Common myeloid progenitor, CD34-positive (primary cell): ENCODE results near the gene CNNM1.

Experiments used
- CTCF ChIA-PET: fragments of 350-600 bp; sonication (Branson Sonifier 250); formaldehyde crosslinking; loops from one replicate; lab custom pipeline; 2021; ENCODE audit warnings: antibody characterized with exemption; lab: Charles Lee
- POLR2A ChIA-PET: fragments of 350-600 bp; sonication (Branson Sonifier 250); formaldehyde crosslinking; loops from one replicate; lab custom pipeline; 2021; ENCODE audit warnings: antibody characterized with exemption; lab: Charles Lee
- DNase-seq, 3 donors: peaks; one replicate each; pipeline versions ENCODE4 v3.0.0 to v3.0.0-alpha.2; 2013
- H3K27ac ChIP-seq, 2 experiments: 1 replicate in 1 of 2; 2 replicates in 1 of 2; pipeline ENCODE4 v1.7.0; 2013; ENCODE audit warnings: inconsistent platforms in 2 of 2, low read length in 2 of 2, mild to moderate bottlenecking in 2 of 2, low read depth in 1 of 2, moderate library complexity in 1 of 2; ENCODE audit not compliant: severe bottlenecking in 2 of 2, insufficient read depth in 1 of 2, poor library complexity in 1 of 2
- H3K27me3 ChIP-seq, 5 experiments: replicated peaks in 2 of 5; 1 replicate in 3 of 5; 2 replicates in 2 of 5; pipeline versions ENCODE4 v1.6.1 to v1.7.0; 2013; ENCODE audit warnings: low read length in 4 of 5, mild to moderate bottlenecking in 2 of 5, moderate library complexity in 2 of 5, inconsistent platforms in 1 of 5; ENCODE audit not compliant: insufficient read depth in 5 of 5, control insufficient read depth in 4 of 5
- H3K36me3 ChIP-seq, 4 experiments: 1 replicate in 2 of 4; 2 replicates in 2 of 4; pipeline versions ENCODE4 v1.6.1 to v1.7.0; 2013; ENCODE audit warnings: low read length in 3 of 4, control low read depth in 1 of 4, mild to moderate bottlenecking in 1 of 4; ENCODE audit not compliant: control insufficient read depth in 4 of 4, insufficient read depth in 4 of 4
- H3K4me1 ChIP-seq, 4 experiments: 1 replicate in 3 of 4; 2 replicates in 1 of 4; pipeline versions ENCODE4 v1.6.1 to v1.7.1; 2013; ENCODE audit warnings: low read length in 3 of 4, mild to moderate bottlenecking in 3 of 4, control low read depth in 1 of 4, inconsistent platforms in 1 of 4, moderate library complexity in 1 of 4; ENCODE audit not compliant: control insufficient read depth in 4 of 4, insufficient read depth in 4 of 4; ENCODE audit errors: control extremely low read depth in 1 of 4
- H3K4me3 ChIP-seq, 7 experiments: 1 replicate in 4 of 7; 2 replicates in 3 of 7; pipeline versions ENCODE4 v1.5.1 to v1.7.0; 2013; ENCODE audit warnings: mild to moderate bottlenecking in 7 of 7, low read length in 6 of 7, moderate library complexity in 6 of 7, inconsistent platforms in 2 of 7, low read depth in 2 of 7, control low read depth in 1 of 7; ENCODE audit not compliant: insufficient read depth in 4 of 7, control insufficient read depth in 1 of 7; ENCODE audit errors: extremely low read depth in 1 of 7
- H3K9me3 ChIP-seq, 5 experiments: 1 replicate in 4 of 5; 2 replicates in 1 of 5; pipeline versions ENCODE4 v1.6.1 to v1.7.1; 2013; ENCODE audit warnings: low read length in 4 of 5, mild to moderate bottlenecking in 2 of 5, inconsistent platforms in 1 of 5, low read depth in 1 of 5, moderate library complexity in 1 of 5; ENCODE audit not compliant: control insufficient read depth in 4 of 5, insufficient read depth in 2 of 5; ENCODE audit errors: control extremely low read depth in 1 of 5
- WGBS: methylation state at CpG from one replicate; pipeline ENCODE4 v1.1.5; 2013; ENCODE audit not compliant: insufficient coverage; 5-methylcytosine and 5-hydroxymethylcytosine counted together

The CNNM1 gene

DNA sequence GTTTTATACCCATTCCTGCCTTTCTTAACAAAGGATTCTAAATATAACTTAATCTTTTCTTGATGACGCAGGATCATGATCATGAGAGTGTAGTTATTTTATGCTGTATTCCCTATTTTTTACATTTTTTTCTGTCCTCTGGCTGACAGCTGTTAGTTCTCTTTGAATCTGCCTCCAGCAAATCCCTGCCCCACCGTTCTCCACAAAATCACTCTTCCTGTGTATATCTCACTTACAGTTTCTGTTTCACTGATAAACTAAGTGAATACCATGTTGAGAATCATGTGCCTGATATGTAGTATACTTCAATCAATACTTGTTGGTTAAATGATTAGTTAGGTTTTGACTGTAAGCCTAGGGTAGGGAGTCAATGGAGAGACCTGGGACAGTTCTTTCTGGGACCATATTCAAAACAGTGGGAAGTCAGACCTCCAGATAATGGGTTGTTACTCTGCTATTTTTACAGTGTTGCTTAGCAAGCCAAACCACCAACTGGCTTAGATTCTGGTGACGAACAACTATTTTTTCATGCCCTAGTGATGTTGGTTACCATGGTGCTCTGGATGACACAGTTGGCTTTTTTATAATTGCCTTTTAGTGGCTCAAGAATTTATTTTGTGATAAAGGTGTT, 12.8 kb downstream of the CNNM1 start:
- Histone ChIP-seq H3K4me1 (no peaks in the 10 kb centered on the region), H3K36me3 (no peaks in the 10 kb centered on the region), H3K4me3 (no peak overlapping the region), H3K9me3 (no peaks in the 10 kb centered on the region), H3K27me3 (no peaks in the 10 kb centered on the region), H3K27ac (no peak overlapping the region)
- WGBS, result no CpG with 5 or more reads among the region's 3 CpGs
- POLR2A ChIA-PET, result no interaction called here
- peak in 2 of 3 donors; percentile 57 to 70 for DNase-seq
- CTCF ChIA-PET, result no interaction called here

DNA sequence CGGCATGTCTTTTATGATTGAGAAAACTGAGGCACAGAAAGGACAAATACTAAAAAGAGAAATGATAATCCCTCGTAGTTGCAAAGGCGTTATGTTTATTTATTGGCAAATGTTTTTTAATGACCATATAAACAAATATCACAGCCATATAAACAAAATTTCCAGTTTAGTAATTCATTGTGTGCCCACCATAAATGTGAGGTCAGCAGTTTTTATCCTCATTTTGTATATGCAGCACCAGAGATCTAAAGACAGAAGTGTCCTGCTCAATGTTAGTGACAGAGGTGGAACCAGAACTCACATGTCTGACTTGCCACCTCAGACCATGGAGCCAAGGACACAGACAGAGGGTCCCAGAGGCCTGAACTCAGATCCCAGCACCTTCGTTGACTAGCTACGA, 14.1 kb downstream of the CNNM1 start:
- no peak overlapping the region for H3K4me3 ChIP-seq
- H3K36me3 ChIP-seq, result no peaks in the 10 kb centered on the region
- no peak for DNase-seq
- ChIA-PET POLR2A (no interaction called here), CTCF (no interaction called here)
- no peak overlapping the region for H3K27ac ChIP-seq
- H3K9me3 ChIP-seq, result no peaks in the 10 kb centered on the region
- H3K4me1 ChIP-seq, result no peaks in the 10 kb centered on the region
- no peaks in the 10 kb centered on the region for H3K27me3 ChIP-seq
- 95% methylated on average over 4 of the region's 5 CpGs for WGBS

DNA sequence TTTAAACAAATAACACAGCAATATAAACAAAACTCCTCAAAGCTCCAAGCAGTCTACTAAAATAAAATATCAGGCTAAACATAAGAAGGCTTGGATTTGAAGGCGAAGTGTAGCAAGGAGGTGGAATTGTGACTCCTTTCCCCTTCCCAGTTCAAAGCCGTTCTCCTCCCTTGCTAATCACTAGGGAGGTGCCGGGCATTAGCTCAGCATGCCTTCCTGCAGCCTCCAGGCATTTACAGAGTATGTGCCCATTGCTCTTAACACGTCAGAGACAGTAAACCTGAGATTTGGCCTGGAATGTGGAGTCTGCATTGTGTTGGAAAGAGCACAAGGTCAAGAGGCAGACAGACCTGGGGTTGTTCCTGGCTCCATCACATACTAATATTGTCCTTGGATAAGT, 15.6 kb downstream of the CNNM1 start:
- CTCF ChIA-PET, result interaction anchor here (1.1 kb wide), 1 partner anchor 9 kb away, joined by 3 read pairs; no protein-coding TSS in a partner anchor
- no peak overlapping the region for H3K4me3 ChIP-seq
- no peaks in the 10 kb centered on the region for H3K36me3 ChIP-seq
- no peaks in the 10 kb centered on the region for H3K9me3 ChIP-seq
- POLR2A ChIA-PET, result no interaction called here
- no peaks in the 10 kb centered on the region for H3K4me1 ChIP-seq
- no peak for DNase-seq
- 100% methylated on average over 2 of the region's 4 CpGs for WGBS
- no peak overlapping the region for H3K27ac ChIP-seq
- no peaks in the 10 kb centered on the region for H3K27me3 ChIP-seq

DNA sequence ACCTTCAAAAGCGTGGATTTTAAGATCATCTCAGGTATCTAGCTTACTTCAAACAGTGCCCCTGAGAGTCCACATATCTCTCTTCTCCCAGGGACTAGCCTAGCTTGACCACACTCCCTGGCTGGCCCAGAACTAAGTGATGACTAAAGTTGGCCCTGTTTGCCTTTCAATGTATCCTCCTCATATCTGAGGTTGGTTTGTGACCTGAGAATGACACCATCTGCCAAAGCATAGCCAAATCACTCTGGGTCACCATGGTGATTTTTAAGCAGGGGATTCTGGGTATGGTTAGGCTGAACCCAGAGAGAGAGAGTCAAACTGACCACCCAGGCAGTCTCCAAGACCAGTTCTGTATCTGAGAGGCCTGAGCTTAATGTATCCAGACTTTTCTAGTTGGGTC, 16.2 kb downstream of the CNNM1 start:
- CTCF ChIA-PET, result interaction anchor here (1.1 to 1.4 kb wide), 2 partner anchors 9 to 15 kb away, joined by 3 read pairs; no protein-coding TSS in a partner anchor
- WGBS, result 92% methylated on average over 1 of the region's 1 CpG

DNA sequence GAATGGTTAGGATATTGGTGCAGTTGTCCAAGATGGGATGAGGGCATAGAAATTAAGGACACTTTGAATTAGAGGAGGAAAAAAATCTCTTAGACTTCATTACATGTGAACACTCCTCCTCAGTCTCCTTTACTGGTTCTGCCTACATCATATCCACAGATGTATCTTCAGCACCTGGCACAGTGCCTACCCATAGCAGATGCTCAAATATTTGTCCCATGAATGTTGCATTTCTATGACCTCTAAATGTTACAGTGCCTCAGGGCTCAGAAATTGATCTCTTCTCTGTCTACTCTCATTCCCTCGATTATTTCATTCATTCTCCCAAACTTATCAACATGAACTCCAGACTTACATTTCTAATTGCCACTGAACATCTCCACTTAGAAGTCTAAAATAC, 17.1 kb downstream of the CNNM1 start:
- 100% methylated on average over 1 of the region's 1 CpG for WGBS
- no peaks in the 10 kb centered on the region for H3K36me3 ChIP-seq
- CTCF ChIA-PET, result interaction anchor here (1.2 to 1.4 kb wide), 2 partner anchors 9 to 14 kb away, joined by 3 to 4 read pairs; no protein-coding TSS in a partner anchor
- no peaks in the 10 kb centered on the region for H3K9me3 ChIP-seq
- POLR2A ChIA-PET, result no interaction called here
- no peak for DNase-seq
- H3K4me1 ChIP-seq, result no peaks in the 10 kb centered on the region
- H3K27me3 ChIP-seq, result no peaks in the 10 kb centered on the region
- no peak overlapping the region for H3K27ac ChIP-seq
- no peak overlapping the region for H3K4me3 ChIP-seq

More for the DNA sequence above, 16.2 kb downstream of the CNNM1 start:
- Histone ChIP-seq H3K27me3 (no peaks in the 10 kb centered on the region), H3K9me3 (no peaks in the 10 kb centered on the region), H3K36me3 (no peaks in the 10 kb centered on the region), H3K27ac (no peak overlapping the region), H3K4me3 (no peak overlapping the region), H3K4me1 (no peaks in the 10 kb centered on the region)
- DNase-seq, result no peak
- POLR2A ChIA-PET, result no interaction called here

DNA sequence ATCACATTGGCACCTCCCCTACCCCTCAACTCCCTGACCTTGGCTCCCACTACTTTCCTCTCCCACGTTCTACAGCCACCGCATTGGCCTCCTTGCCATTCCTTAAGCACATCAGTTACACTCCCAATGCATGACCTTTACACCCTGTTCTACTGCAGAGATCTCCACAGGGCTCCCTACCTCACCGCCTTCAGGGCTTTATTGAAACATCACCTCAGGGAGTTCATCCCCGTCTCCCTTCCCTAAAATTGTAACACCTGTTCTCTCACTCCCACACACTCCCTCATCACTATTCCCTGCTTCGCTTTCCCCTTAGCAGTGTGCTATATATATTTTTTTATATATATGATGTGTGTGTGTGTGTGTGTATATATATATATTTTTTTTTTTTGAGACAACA, 18.5 kb downstream of the CNNM1 start:
- H3K9me3 ChIP-seq, result no peaks in the 10 kb centered on the region
- CTCF ChIA-PET, result interaction anchor here (0.6 kb wide), 1 partner anchor 11 kb away, joined by 3 read pairs; no protein-coding TSS in a partner anchor
- DNase-seq, result no peak
- no peaks in the 10 kb centered on the region for H3K4me1 ChIP-seq
- no peaks in the 10 kb centered on the region for H3K27me3 ChIP-seq
- H3K4me3 ChIP-seq, result no peak overlapping the region
- H3K27ac ChIP-seq, result no peak overlapping the region
- POLR2A ChIA-PET, result interaction anchor here (1.0 kb wide), 1 partner anchor 13 kb away, joined by 3 read pairs; no protein-coding TSS in a partner anchor
- WGBS, result 97% methylated on average over 3 of the region's 5 CpGs
- H3K36me3 ChIP-seq, result no peaks in the 10 kb centered on the region

DNA sequence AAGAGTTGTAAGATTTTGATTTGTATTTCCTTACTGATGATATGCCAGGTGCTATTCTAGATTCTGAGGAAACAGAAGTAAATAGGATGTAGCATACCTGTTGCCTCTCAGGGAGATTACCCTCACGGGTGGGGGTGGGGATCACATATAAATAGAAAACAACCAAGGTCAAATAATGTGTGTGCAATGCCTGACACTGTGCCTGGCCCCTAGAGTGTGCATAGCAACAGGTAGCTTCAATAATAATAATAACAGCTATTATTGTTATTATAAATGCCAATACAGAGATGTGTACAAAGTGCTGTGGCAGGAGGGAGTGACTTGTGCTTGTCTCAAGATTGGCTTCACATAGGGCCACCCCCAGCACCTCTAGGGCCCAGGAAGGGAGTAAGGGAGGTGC, 24.0 kb downstream of the CNNM1 start:
- peaks cover 0 to 6% (median 2%) of the 10 kb centered on the region in 4 experiments for H3K36me3 ChIP-seq
- ChIA-PET CTCF (interaction anchor here (1.6 kb wide), 1 partner anchor 8 kb away, joined by 3 read pairs; no protein-coding TSS in a partner anchor), POLR2A (no interaction called here)
- no peak overlapping the region for H3K27ac ChIP-seq
- no CpG with 5 or more reads among the region's 1 CpG for WGBS
- H3K4me3 ChIP-seq, result no peak overlapping the region
- H3K27me3 ChIP-seq, result no peaks in the 10 kb centered on the region
- no peaks in the 10 kb centered on the region for H3K4me1 ChIP-seq
- DNase-seq, result no peak
- no peaks in the 10 kb centered on the region for H3K9me3 ChIP-seq
